ENCODE results near the gene SPIRE2. TPM values are rescaled to one million over a fixed set of nuclear protein-coding genes. Genes with fewer than 3 reads are reported as not detected.

Gene SPIRE2
- total and polyA plus RNA-seq, 2 experiments from 2014 or later, result 0.55 to 3.6 TPM

DNA sequence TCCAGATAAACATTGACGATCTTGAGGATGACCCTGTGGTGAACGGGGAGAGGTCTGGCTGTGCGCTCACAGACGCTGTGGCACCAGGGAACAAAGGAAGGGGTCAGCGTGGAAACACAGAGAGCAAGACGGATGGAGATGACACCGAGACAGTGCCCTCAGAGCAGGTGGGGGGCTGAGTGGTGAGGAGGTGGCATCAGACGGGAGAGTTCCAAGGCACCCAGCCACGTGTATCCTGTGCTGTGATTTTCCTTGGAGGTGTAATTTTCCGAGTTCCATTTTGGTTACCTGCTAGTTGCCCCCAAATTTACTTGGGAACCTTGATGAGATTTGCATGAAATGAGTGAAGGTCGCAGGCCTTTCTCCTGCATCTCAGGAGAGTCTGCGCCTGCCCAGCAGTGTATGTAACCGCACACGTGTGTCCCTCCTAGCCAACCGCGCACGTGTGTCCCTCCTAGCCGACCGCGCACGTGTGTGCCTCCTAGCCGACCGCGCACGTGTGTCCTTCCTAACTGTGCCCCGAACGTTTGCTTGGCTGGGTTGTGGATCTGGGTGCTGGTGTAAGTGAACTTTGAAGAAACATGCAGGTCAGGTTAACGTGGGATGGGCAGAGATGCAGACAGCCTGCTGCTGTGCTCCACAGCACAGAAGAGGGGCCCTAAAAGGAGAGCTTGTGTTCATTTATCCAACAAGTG is 55.2 kb downstream of the SPIRE2 start:
- no peak for DNase-seq
- in situ Hi-C loops (cut with MboI), result no loop called here
- Histone ChIP-seq H3F3A (ENCODE audit: insufficient read depth) (no peaks in the 10 kb centered on the region), H3K27ac (no peak overlapping the region), H3K4me3 (no peak overlapping the region), H3K9ac (no peak overlapping the region), H3K9me2 (ENCODE audit: insufficient read depth) (no peaks in the 10 kb centered on the region), H3K4me2 (ENCODE audit: unreplicated experiment) (no peak overlapping the region), H3K79me2 (ENCODE audit: insufficient read depth) (peaks cover 95% of the 10 kb centered on the region), H3K9me3 (ENCODE audit: low read depth) (no peaks in the 10 kb centered on the region), H3K27me3 (replicated peaks; ENCODE audit: insufficient read depth) (no peaks in the 10 kb centered on the region), H4K20me1 (ENCODE audit: insufficient read depth) (peaks cover 12% of the 10 kb centered on the region), H3K4me1 (ENCODE audit: insufficient read depth) (no peaks in the 10 kb centered on the region), H2AFZ (no peak overlapping the region), H3K36me3 (ENCODE audit: low read depth) (peaks cover 57% of the 10 kb centered on the region)
- WGBS, 2 experiments (ENCODE audit: low coverage in 1 of 2, low lambda C conversion rate in 2 of 2, missing lambda C conversion rate in 2 of 2), result 95% methylated on average over 28 of the region's 28 CpGs
- TF ChIP-seq EZH2phosphoT487 (IDR thresholded peaks at IDR 0.05; ENCODE audit: insufficient read depth, low read depth), result no peak

GRCh38 chr16:89884041-89884421 is 55.8 kb downstream of the SPIRE2 start:
- peaks cover 53% of the 10 kb centered on the region for H3K36me3 ChIP-seq (ENCODE audit: low read depth)
- no peak overlapping the region for H3K9ac ChIP-seq
- WGBS, 2 experiments (ENCODE audit: low coverage in 1 of 2, low lambda C conversion rate in 2 of 2, missing lambda C conversion rate in 2 of 2), result 99% methylated on average over 8 of the region's 8 CpGs
- DNase-seq, result no peak
- no peak overlapping the region for H3K27ac ChIP-seq
- no peak overlapping the region for H3K4me3 ChIP-seq
- in situ Hi-C loops (cut with MboI), result no loop called here
- H3K9me3 ChIP-seq (ENCODE audit: low read depth), result no peaks in the 10 kb centered on the region
- peaks cover 94% of the 10 kb centered on the region for H3K79me2 ChIP-seq (ENCODE audit: insufficient read depth)
- H4K20me1 ChIP-seq (ENCODE audit: insufficient read depth), result peaks cover 12% of the 10 kb centered on the region
- no peak for TF ChIP-seq EZH2 (IDR thresholded peaks at IDR 0.05; ENCODE audit: insufficient read depth, poor library complexity, severe bottlenecking)
- no peak for TF ChIP-seq EZH2phosphoT487 (IDR thresholded peaks at IDR 0.05; ENCODE audit: insufficient read depth, low read depth)
- H3K27me3 ChIP-seq (replicated peaks; ENCODE audit: insufficient read depth), result no peaks in the 10 kb centered on the region
- H3K9me2 ChIP-seq (ENCODE audit: insufficient read depth), result no peaks in the 10 kb centered on the region
- H3K4me2 ChIP-seq (ENCODE audit: unreplicated experiment), result no peak overlapping the region
- H3K4me1 ChIP-seq (ENCODE audit: insufficient read depth), result no peaks in the 10 kb centered on the region
- no peaks in the 10 kb centered on the region for H3F3A ChIP-seq (ENCODE audit: insufficient read depth)
- no peak overlapping the region for H2AFZ ChIP-seq

DNA sequence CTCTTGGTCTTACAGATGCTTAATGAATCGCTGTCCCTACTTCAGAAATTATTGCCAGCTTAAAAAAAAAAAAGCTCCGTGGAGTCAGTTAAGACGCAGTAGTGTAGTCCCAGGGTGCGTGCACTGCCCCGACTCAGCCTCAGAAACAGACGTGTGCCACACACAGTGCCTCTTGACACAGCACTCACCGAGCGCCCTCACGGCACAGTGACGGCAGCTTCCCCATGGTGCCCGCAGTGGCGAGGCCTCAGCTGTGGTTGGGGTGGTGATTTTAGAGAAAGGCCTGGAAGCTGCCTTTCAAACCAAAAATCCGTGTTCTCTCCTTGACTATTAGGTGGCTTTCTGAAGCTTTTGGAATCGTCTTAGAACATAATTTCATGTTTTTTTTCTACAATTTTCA is 59.0 kb downstream of the SPIRE2 start:
- Histone ChIP-seq H3K4me1 (ENCODE audit: insufficient read depth) (no peaks in the 10 kb centered on the region), H3F3A (ENCODE audit: insufficient read depth) (no peaks in the 10 kb centered on the region), H3K27me3 (replicated peaks; ENCODE audit: insufficient read depth) (no peaks in the 10 kb centered on the region), H3K27ac (no peak overlapping the region), H3K9me2 (ENCODE audit: insufficient read depth) (no peaks in the 10 kb centered on the region), H3K4me3 (no peak overlapping the region), H3K4me2 (ENCODE audit: unreplicated experiment) (no peak overlapping the region), H4K20me1 (ENCODE audit: insufficient read depth) (0 out of 2 replicates have a peak, but pooled peaks cover 3% of the 10 kb centered on the region), H3K9ac (no peak overlapping the region), H2AFZ (no peak overlapping the region), H3K79me2 (ENCODE audit: insufficient read depth) (peaks cover 92% of the 10 kb centered on the region), H3K36me3 (ENCODE audit: low read depth) (peaks cover 50% of the 10 kb centered on the region), H3K9me3 (ENCODE audit: low read depth) (no peaks in the 10 kb centered on the region)
- in situ Hi-C loops (cut with MboI), result no loop called here
- WGBS, 2 experiments (ENCODE audit: low coverage in 1 of 2, low lambda C conversion rate in 2 of 2, missing lambda C conversion rate in 2 of 2), result 96 to 97% methylated on average over 14 of the region's 14 CpGs
- no peak for DNase-seq
- TF ChIP-seq EZH2 (IDR thresholded peaks at IDR 0.05; ENCODE audit: insufficient read depth, poor library complexity, severe bottlenecking) (no peak), EZH2phosphoT487 (IDR thresholded peaks at IDR 0.05; ENCODE audit: insufficient read depth, low read depth) (no peak)

DNA sequence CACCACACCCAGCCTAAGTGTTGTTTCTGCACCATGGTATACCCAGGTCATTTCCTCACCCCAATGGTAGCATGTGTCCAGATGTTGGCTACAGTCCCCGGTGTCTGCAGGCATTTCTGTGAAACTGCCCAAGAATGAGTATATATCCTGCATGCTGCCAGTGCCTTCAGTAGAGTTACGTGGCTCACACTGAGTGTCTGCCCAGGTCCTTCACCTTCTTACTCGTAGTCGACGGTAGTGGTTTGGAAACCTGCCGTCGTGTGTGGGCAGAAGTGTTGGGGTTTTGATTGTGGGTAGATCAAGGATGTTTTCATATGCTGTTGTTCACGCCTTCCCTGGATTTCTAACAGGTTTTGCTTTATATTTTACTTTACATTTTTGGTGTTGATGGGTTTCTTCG is 61.9 kb downstream of the SPIRE2 start:
- no peaks in the 10 kb centered on the region for H4K20me1 ChIP-seq (ENCODE audit: insufficient read depth)
- H3K4me1 ChIP-seq (ENCODE audit: insufficient read depth), result no peaks in the 10 kb centered on the region
- in situ Hi-C loops (cut with MboI), result no loop called here
- no peak for DNase-seq
- peaks cover 84% of the 10 kb centered on the region for H3K79me2 ChIP-seq (ENCODE audit: insufficient read depth)
- H3K9me3 ChIP-seq (ENCODE audit: low read depth), result no peaks in the 10 kb centered on the region
- no peak for TF ChIP-seq EZH2phosphoT487 (IDR thresholded peaks at IDR 0.05; ENCODE audit: insufficient read depth, low read depth)
- TF ChIP-seq EZH2 (IDR thresholded peaks at IDR 0.05; ENCODE audit: insufficient read depth, poor library complexity, severe bottlenecking), result no peak
- no peaks in the 10 kb centered on the region for H3F3A ChIP-seq (ENCODE audit: insufficient read depth)
- no peaks in the 10 kb centered on the region for H3K9me2 ChIP-seq (ENCODE audit: insufficient read depth)
- no peak overlapping the region for H3K4me3 ChIP-seq
- H2AFZ ChIP-seq, result no peak overlapping the region
- no peak overlapping the region for H3K4me2 ChIP-seq (ENCODE audit: unreplicated experiment)
- H3K36me3 ChIP-seq (ENCODE audit: low read depth), result peaks cover 32% of the 10 kb centered on the region
- no peaks in the 10 kb centered on the region for H3K27me3 ChIP-seq (replicated peaks; ENCODE audit: insufficient read depth)
- H3K27ac ChIP-seq, result no peak overlapping the region
- no peak overlapping the region for H3K9ac ChIP-seq
- 96 to 97% methylated on average over 9 of the region's 9 CpGs for WGBS, 2 experiments (ENCODE audit: low coverage in 1 of 2, low lambda C conversion rate in 2 of 2, missing lambda C conversion rate in 2 of 2)
